Stimulated activated naive CD8-positive, alpha-beta T cell treated with anti-CD3 and anti-CD28 coated beads, Interleukin-15, Interleukin-2, amounts not matched to agents 100 U/mL and 50 U/mL, for 24 hours (primary cell): ENCODE data around the gene CEP162.
"Not testable (repeated sequence)": the region's sequence is repeated elsewhere in the genome, so short reads cannot be mapped to it uniquely, and the experiment has no call there.

Experiments used
- ATAC-seq: fragments of 150-1000 bp; cut with Tn5 transposase; one replicate; pipeline ENCODE4 v1.10.0; 2021
- DNase-seq: peaks from one replicate; pipeline ENCODE4 v3.0.0; 2021

Gene CEP162

GRCh38 chr6:84141521-84141920 lies 85.9 kb downstream of the CEP162 start:
- DNase-seq, result no peak
- no peak for ATAC-seq

- ATAC-seq, result no peak
- no peak for DNase-seq
Measured at GRCh38 chr6:84139311-84139710, 88.1 kb downstream of the CEP162 start.

- DNase-seq (no peak), ATAC-seq (no peak)
Measured at GRCh38 chr6:84137989-84138575, 89.4 kb downstream of the CEP162 start.

GRCh38 chr6:84137051-84137375 lies 90.4 kb downstream of the CEP162 start:
- no peak for ATAC-seq

GRCh38 chr6:84136364-84137050 lies 90.9 kb downstream of the CEP162 start:
- ATAC-seq, result no peak
- DNase-seq, result no peak

More at GRCh38 chr6:84137051-84137375, 90.4 kb downstream of the CEP162 start:
- no peak for DNase-seq

GRCh38 chr6:84135291-84135690 lies 92.2 kb downstream of the CEP162 start:
- ATAC-seq, result no peak
- DNase-seq, result no peak

- DNase-seq, result not testable (repeated sequence)
Measured at GRCh38 chr6:84133385-84133784, 94.1 kb downstream of the CEP162 start.

GRCh38 chr6:84129588-84129987 lies 97.9 kb downstream of the CEP162 start:
- DNase-seq, ATAC-seq: not testable (repeated sequence)

More at GRCh38 chr6:84133385-84133784, 94.1 kb downstream of the CEP162 start:
- ATAC-seq, result not testable (repeated sequence)

GRCh38 chr6:84123186-84123585 lies 104.3 kb downstream of the CEP162 start:
- ATAC-seq (no peak), DNase-seq (no peak)

GRCh38 chr6:84119277-84119676 lies 108.2 kb downstream of the CEP162 start:
- no peak for DNase-seq
- no peak for ATAC-seq

GRCh38 chr6:84118191-84118590 lies 109.3 kb downstream of the CEP162 start:
- DNase-seq (no peak), ATAC-seq (no peak)

GRCh38 chr6:84114933-84115594 lies 112.4 kb downstream of the CEP162 start:
- not testable (repeated sequence) for DNase-seq, ATAC-seq

GRCh38 chr6:84111351-84111750 lies 116.1 kb downstream of the CEP162 start:
- not testable (repeated sequence) for DNase-seq, ATAC-seq

GRCh38 chr6:84107495-84107894 lies 119.9 kb downstream of the CEP162 start:
- DNase-seq (no peak), ATAC-seq (no peak)

- not testable (repeated sequence) for ATAC-seq, DNase-seq
Measured at GRCh38 chr6:84105215-84105924, 122.1 kb downstream of the CEP162 start.

GRCh38 chr6:84103029-84103428 lies 124.4 kb downstream of the CEP162 start:
- ATAC-seq (no peak), DNase-seq (no peak)

GRCh38 chr6:84095156-84095555 lies 132.3 kb downstream of the CEP162 start:
- no peak for ATAC-seq
- no peak for DNase-seq

GRCh38 chr6:84093441-84094435 lies 133.7 kb downstream of the CEP162 start:
- no peak for ATAC-seq
- DNase-seq, result no peak

GRCh38 chr6:84089552-84089951 lies 137.9 kb downstream of the CEP162 start:
- no peak for ATAC-seq
- DNase-seq, result no peak

GRCh38 chr6:84089081-84089480 lies 138.4 kb downstream of the CEP162 start:
- DNase-seq (no peak), ATAC-seq (no peak)
